Activated CD4-positive, alpha-beta T cell treated with anti-CD3 and anti-CD28 coated beads, Interleukin-2, amount 50 U/mL, for 16 hours (primary cell): Measurements from ENCODE around the gene TMIGD1.
"Not testable (repeated sequence)": the region's sequence is repeated elsewhere in the genome, so short reads cannot be mapped to it uniquely, and the experiment has no call there.

Experiments
- DNase-seq: peaks from one replicate; pipeline ENCODE4 v3.0.0-alpha.2; 2020

TMIGD1 gene

GRCh38 chr17:30358055-30358760, 24.4 kb upstream of the TMIGD1 start:
- DNase-seq = no peak

- DNase-seq = no peak
These were observed 23.6 kb upstream of the TMIGD1 start for GRCh38 chr17:30357476-30357875.

- DNase-seq = no peak
These were observed 20.8 kb upstream of the TMIGD1 start for GRCh38 chr17:30354701-30355100.

- DNase-seq = no peak
These were observed 18.5 kb upstream of the TMIGD1 start for GRCh38 chr17:30352240-30352814.

GRCh38 chr17:30351735-30352134, 17.9 kb upstream of the TMIGD1 start:
- DNase-seq = no peak

- not testable (repeated sequence) for DNase-seq
These were observed 17.4 kb upstream of the TMIGD1 start for GRCh38 chr17:30351263-30351662.

GRCh38 chr17:30349252-30349651, 15.4 kb upstream of the TMIGD1 start:
- no peak for DNase-seq

GRCh38 chr17:30347488-30347887, 13.6 kb upstream of the TMIGD1 start:
- DNase-seq = no peak

GRCh38 chr17:30346221-30346795, 12.5 kb upstream of the TMIGD1 start:
- DNase-seq = no peak

GRCh38 chr17:30345527-30346075, 11.7 kb upstream of the TMIGD1 start:
- DNase-seq = peak; percentile 65

- DNase-seq = no peak
These were observed 11.2 kb upstream of the TMIGD1 start for GRCh38 chr17:30345089-30345433.

GRCh38 chr17:30344283-30345088, 10.6 kb upstream of the TMIGD1 start:
- DNase-seq = no peak

- DNase-seq = no peak
These were observed 9.9 kb upstream of the TMIGD1 start for GRCh38 chr17:30343796-30344195.

- not testable (repeated sequence) for DNase-seq
These were observed 9.4 kb upstream of the TMIGD1 start for GRCh38 chr17:30343244-30343643.

GRCh38 chr17:30341703-30342249, 7.9 kb upstream of the TMIGD1 start:
- no peak for DNase-seq

- DNase-seq = no peak
These were observed 7.0 kb upstream of the TMIGD1 start for GRCh38 chr17:30340801-30341356.

- no peak for DNase-seq
These were observed 5.2 kb upstream of the TMIGD1 start for GRCh38 chr17:30339086-30339485.

- no peak for DNase-seq
These were observed 3.6 kb upstream of the TMIGD1 start for GRCh38 chr17:30337393-30337999.

- DNase-seq = peak; percentile 75
These were observed 2.7 kb upstream of the TMIGD1 start for GRCh38 chr17:30336369-30337171.

- DNase-seq = no peak
These were observed 564 bp upstream of the TMIGD1 start for GRCh38 chr17:30334421-30334820.

- peak; percentile 89 for DNase-seq
These were observed 1.8 kb downstream of the TMIGD1 start for GRCh38 chr17:30332057-30332542.
